ENCODE results near the gene LRRC25. TPM values are rescaled to one million over a fixed set of nuclear protein-coding genes. Genes with fewer than 3 reads are reported as not detected.

The LRRC25 gene
- total RNA-seq = 10 to 100 TPM in 4 of 6 donors, 1 to 10 TPM in 2; 4.0 to 49.4 (median 24.0) TPM

DNA sequence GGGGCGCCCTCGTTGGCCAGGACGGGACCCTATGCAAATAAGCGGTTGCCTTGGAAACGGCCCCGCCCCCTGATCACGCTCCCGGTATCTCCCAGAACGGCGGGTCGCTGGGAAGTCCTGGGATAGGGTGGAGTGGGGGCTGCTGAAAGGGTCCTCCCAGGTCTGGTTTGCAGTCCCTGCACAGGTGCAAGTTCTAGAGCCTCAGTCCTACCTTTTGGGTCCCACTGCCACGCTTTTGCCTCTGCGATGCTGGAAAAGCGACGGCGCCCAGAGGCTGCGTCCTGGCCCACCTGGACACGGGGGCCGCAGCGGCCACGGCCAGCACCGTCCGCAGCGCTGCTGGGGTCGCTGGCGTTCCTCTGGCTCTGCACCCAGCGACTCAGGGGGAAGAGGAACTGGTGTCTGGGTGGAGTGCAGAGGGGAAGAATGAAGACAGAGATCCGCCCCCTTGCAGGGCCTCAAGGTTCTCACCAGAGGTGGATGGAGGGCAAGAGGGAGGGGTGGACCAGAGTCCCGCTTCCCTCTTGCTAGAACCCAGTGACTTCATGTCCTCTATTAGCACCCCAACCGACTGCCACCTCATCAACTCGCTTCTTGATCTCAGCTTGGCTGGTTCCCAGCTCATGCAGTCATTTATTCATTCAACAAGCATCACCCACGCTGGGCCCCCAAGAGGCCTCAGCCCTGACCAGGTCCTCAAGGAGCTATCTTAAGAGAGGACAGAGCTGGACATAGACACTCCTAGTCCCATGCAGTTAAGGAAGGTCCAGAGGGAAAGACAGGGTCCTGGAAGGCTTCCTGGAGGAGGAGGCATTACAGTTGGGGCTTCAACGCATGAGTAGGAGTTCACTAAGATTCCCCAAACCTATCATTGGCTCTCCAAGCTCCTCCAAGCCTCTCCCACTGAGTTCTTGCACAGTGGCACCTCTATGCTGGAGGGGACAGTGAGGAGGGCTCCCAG lies at the start of gene LRRC25:
TSS of gene LRRC25 (minus strand) at position 381 of the 961 bp plus-strand sequence. CDS start 659 bp downstream, outside the sequence.
- H3K4me3 ChIP-seq = peak within 1 kb of the TSS in 3 of 4 donors; percentile 37 to 52 (median 44)
- WGBS, 2 donors = 14 to 18% methylated on average over 11 to 26 of the region's 33 CpGs
- peak; percentile 83 to 84 for DNase-seq

DNA sequence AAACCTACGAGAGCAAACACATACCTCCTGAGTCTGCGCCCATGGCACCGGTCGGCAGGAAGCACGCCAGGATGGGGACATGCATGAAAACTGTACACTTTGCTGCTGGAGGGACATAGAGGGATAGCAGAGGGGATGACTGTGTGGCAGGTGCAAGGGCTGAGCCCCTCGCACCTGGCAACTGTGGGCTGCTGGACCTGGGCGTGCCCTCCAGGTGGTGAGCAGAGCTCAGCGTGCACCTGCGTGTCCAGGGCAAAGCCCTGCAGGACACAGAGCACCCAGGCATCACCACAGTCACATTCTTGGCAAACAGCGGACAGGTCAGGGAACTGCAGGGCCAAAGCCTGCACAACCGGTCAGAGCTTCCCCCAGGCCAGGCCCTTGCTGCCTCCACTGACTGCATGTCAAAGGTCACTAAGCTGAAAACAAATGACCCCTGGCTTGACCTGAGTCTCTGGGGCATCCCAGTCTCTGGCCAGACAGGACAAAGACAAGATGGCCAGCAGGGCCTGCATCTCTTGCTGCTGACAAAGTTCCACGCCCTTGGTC lies 49.5 kb upstream of the LRRC25 start:
- peaks cover 0 to 16% (median 7%) of the 10 kb centered on the region in 4 donors for H3K4me1 ChIP-seq
- peak in 1 of 2 donors; percentile 72 for DNase-seq
- no peaks in the 10 kb centered on the region for H3K9me3 ChIP-seq
- H3K27me3 ChIP-seq = no peaks in the 10 kb centered on the region
- H3K36me3 ChIP-seq = peaks cover 24 to 89% (median 68%) of the 10 kb centered on the region in 4 donors
- WGBS, 2 donors = 86 to 93% methylated on average over 5 to 11 of the region's 12 CpGs
- no peak overlapping the region for H3K4me3 ChIP-seq
- ATAC-seq (ENCODE audit: low FRiP score in 2 of 2) = no peak
- no peak overlapping the region for H3K27ac ChIP-seq
- TF ChIP-seq POLR2A (IDR thresholded peaks at IDR 0.05) (no peak), POLR2AphosphoS5 (IDR thresholded peaks at IDR 0.05) (no peak), EP300 (IDR thresholded peaks at IDR 0.05) (no peak)
- TF ChIP-seq, protein P1, sequence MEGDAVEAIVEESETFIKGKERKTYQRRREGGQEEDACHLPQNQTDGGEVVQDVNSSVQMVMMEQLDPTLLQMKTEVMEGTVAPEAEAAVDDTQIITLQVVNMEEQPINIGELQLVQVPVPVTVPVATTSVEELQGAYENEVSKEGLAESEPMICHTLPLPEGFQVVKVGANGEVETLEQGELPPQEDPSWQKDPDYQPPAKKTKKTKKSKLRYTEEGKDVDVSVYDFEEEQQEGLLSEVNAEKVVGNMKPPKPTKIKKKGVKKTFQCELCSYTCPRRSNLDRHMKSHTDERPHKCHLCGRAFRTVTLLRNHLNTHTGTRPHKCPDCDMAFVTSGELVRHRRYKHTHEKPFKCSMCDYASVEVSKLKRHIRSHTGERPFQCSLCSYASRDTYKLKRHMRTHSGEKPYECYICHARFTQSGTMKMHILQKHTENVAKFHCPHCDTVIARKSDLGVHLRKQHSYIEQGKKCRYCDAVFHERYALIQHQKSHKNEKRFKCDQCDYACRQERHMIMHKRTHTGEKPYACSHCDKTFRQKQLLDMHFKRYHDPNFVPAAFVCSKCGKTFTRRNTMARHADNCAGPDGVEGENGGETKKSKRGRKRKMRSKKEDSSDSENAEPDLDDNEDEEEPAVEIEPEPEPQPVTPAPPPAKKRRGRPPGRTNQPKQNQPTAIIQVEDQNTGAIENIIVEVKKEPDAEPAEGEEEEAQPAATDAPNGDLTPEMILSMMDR (IDR thresholded peaks at IDR 0.05) = no peak

More for the DNA sequence above, at the start of gene LRRC25:
- Histone ChIP-seq H3K4me1 (peaks cover 15 to 32% (median 28%) of the 10 kb centered on the region in 4 donors), H3K36me3 (no peaks in the 10 kb centered on the region), H3K27me3 (no peaks in the 10 kb centered on the region), H3K9me3 (no peaks in the 10 kb centered on the region), H3K27ac (peak within 1 kb of the TSS in 3 of 4 donors; percentile 20 to 75 (median 75))
- TF ChIP-seq, protein P1 (IDR thresholded peaks at IDR 0.05) = no peak
- TF ChIP-seq EP300 (IDR thresholded peaks at IDR 0.05) (no peak), POLR2AphosphoS5 (IDR thresholded peaks at IDR 0.05) (peak in 1 of 2 donors; percentile 64), POLR2A (IDR thresholded peaks at IDR 0.05) (peak in 1 of 4 donors; percentile 81)
- peak; percentile 63 to 76 for ATAC-seq (ENCODE audit: low FRiP score in 2 of 2)

DNA sequence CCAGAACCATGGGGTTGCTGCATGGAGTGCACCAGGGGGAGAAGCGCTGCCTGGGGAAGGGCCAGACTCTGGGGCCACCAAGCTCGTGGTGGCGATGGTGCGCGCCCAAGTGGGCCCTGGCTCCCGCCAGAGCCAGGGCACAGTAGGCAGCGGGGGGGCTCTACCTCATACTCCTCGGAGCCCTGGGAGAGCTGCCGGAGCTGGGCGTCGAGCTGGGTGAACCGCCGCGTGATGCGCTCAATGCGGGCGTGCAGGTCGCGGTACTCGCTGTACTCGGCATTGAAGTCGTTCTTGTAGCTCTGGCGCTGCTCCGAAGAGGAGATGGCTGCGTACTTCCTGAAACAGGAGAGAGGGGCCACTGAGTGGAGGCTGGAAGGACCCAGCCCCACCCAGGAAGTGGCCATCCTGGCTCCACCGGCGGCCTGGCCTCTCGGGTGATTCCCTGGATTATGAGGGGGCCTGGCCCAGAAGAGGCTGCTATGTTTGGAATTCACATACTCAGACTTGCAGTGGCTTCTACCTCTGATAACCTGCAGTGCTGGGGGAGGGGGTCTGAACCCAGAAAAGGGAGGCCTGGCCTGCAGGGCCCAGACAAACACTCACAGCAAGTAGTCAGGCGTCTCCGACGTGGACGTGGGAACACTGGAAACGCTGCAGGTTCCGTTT lies 48.9 kb upstream of the LRRC25 start:
- Histone ChIP-seq H3K4me3 (no peak overlapping the region), H3K9me3 (no peaks in the 10 kb centered on the region), H3K4me1 (peaks cover 0 to 13% (median 6%) of the 10 kb centered on the region in 4 donors), H3K36me3 (peaks cover 24 to 83% (median 66%) of the 10 kb centered on the region in 4 donors), H3K27me3 (no peaks in the 10 kb centered on the region), H3K27ac (no peak overlapping the region)
- TF ChIP-seq POLR2AphosphoS5 (IDR thresholded peaks at IDR 0.05) (no peak), POLR2A (IDR thresholded peaks at IDR 0.05) (no peak), EP300 (IDR thresholded peaks at IDR 0.05) (no peak)
- TF ChIP-seq, protein P1 (IDR thresholded peaks at IDR 0.05) = no peak
- ATAC-seq (ENCODE audit: low FRiP score in 2 of 2) = no peak
- DNase-seq = peak in 1 of 2 donors; percentile 79
- WGBS, 2 donors = 74 to 86% methylated on average over 26 to 33 of the region's 34 CpGs

DNA sequence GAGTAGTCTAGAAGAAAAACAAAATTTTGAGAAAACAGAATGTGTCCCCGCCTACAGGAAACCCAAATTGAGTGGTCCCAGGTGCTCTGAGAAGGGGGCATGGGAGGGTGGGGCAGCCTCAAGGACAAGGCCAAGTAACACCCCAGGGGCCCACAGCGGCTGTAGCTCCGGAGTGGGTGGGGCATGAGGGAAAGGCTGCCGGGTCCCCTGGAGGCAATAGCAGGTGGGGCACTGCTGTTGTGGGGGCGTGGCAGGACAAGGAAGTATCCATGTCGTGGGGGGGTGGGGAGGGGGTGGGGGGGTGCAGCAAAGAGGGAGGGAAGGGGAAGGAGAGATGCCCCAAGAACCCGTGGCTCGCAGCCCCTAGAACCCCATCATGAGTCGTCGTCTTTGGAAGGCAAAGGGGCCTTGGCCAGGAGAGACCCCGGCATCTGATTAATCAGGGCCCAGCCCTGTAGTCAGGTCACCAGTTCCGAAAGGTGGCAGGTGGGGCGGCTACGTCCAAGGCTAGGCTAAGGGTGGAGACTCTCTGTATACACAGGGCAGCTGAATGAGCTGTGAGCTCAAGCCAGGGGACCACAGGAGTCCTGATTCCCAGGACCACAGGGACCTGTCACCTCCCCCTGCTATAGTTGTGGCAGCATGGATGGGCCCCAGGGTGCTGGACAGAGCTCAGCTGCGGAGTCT lies 48.0 kb upstream of the LRRC25 start:
- 80 to 81% methylated on average over 15 of the region's 15 CpGs for WGBS, 2 donors
- Histone ChIP-seq H3K4me1 (peaks cover 0 to 7% (median 0%) of the 10 kb centered on the region in 4 donors), H3K9me3 (no peaks in the 10 kb centered on the region), H3K27ac (no peak overlapping the region), H3K27me3 (no peaks in the 10 kb centered on the region), H3K36me3 (peaks cover 24 to 74% (median 60%) of the 10 kb centered on the region in 4 donors), H3K4me3 (no peak overlapping the region)
- ATAC-seq (ENCODE audit: low FRiP score in 2 of 2) = no peak
- no peak for DNase-seq
- TF ChIP-seq EP300 (IDR thresholded peaks at IDR 0.05) (no peak), POLR2AphosphoS5 (IDR thresholded peaks at IDR 0.05) (no peak), POLR2A (IDR thresholded peaks at IDR 0.05) (no peak)
- TF ChIP-seq, protein P1 (IDR thresholded peaks at IDR 0.05) = no peak

All from upper lobe of left lung (tissue), 6 donors.